GM18502 (cell line): Measurements from ENCODE around the gene VSTM2B.

ENCODE experiments used
- ATAC-seq: cut with Tn5 transposase; IDR thresholded peaks from one replicate; pipeline ENCODE4 v1.9.1; 2021; ENCODE audit warnings: mild to moderate bottlenecking; ENCODE audit not compliant: unreplicated experiment, poor library complexity

VSTM2B gene

GRCh38 chr19:29612801-29613595 lies 87.2 kb downstream of the VSTM2B start:
- no peak for ATAC-seq

GRCh38 chr19:29614046-29614445 lies 88.3 kb downstream of the VSTM2B start:
- no peak for ATAC-seq
